CMK (cell line): ENCODE measurements around the gene CLDN15.
"Not testable (repeated sequence)": the region's sequence is repeated elsewhere in the genome, so short reads cannot be mapped to it uniquely, and the experiment has no call there.

Source experiments
- DNase-seq: peaks from one replicate; pipeline ENCODE4 v3.0.0-alpha.2; 2010; ENCODE audit warnings: low read depth

The CLDN15 gene

GRCh38 chr7:101200504-101200861, 37.1 kb downstream of the CLDN15 start:
- DNase-seq = no peak

- DNase-seq = not testable (repeated sequence)
These were observed 38.1 kb downstream of the CLDN15 start for GRCh38 chr7:101199522-101199921.

GRCh38 chr7:101198476-101198875, 39.1 kb downstream of the CLDN15 start:
- DNase-seq = no peak

- DNase-seq = no peak
These were observed 39.6 kb downstream of the CLDN15 start for GRCh38 chr7:101197991-101198390.

GRCh38 chr7:101195884-101196283, 41.7 kb downstream of the CLDN15 start:
- DNase-seq = no peak

GRCh38 chr7:101189109-101189508, 48.5 kb downstream of the CLDN15 start:
- no peak for DNase-seq

- no peak for DNase-seq
These were observed 50.7 kb downstream of the CLDN15 start for GRCh38 chr7:101186844-101187428.

GRCh38 chr7:101186194-101186593, 51.4 kb downstream of the CLDN15 start:
- no peak for DNase-seq

- DNase-seq = no peak
These were observed 52.3 kb downstream of the CLDN15 start for GRCh38 chr7:101185258-101185839.
